ENCODE results near the gene DCDC2. TPM values are rescaled to one million over a fixed set of nuclear protein-coding genes. Genes with fewer than 3 reads are reported as not detected.

Gene DCDC2
- total RNA-seq, 1 experiment from 2014 or later, result 45.1 TPM

GRCh38 chr6:24344976-24345375, 12.9 kb downstream of the DCDC2 start:
- no TSS peak for BruUV-seq (replicated peaks)
- no peak for DNase-seq (ENCODE audit: low spot score)
- Histone ChIP-seq H3K9me3 (ENCODE audit: low read depth, low read length, poor library complexity, severe bottlenecking) (no peaks in the 10 kb centered on the region), H3K4me1 (ENCODE audit: insufficient read depth, low read length, poor library complexity, severe bottlenecking) (peaks cover 18% of the 10 kb centered on the region), H3K27ac (ENCODE audit: low read depth, low read length, poor library complexity, severe bottlenecking) (no peak overlapping the region), H3K36me3 (ENCODE audit: insufficient read depth, low read length, poor library complexity, severe bottlenecking) (peaks cover 34% of the 10 kb centered on the region), H3K27me3 (replicated peaks; ENCODE audit: insufficient read depth, low read depth, low read length, poor library complexity) (no peaks in the 10 kb centered on the region), H3K4me3 (ENCODE audit: low read depth, low read length, poor library complexity, severe bottlenecking) (no peak overlapping the region)
- POLR2A ChIA-PET (ENCODE audit: low non-redundant PET), result no interaction called here
- TF ChIP-seq EZH2 (IDR thresholded peaks at IDR 0.05; ENCODE audit: borderline replicate concordance, low read depth, low read length, poor library complexity, severe bottlenecking) (no peak), CTCF (conservative IDR thresholded peaks at IDR 0.05; ENCODE audit: low read depth, low read length) (no peak)
- intact Hi-C loops (cut with micrococcal nuclease; ENCODE audit: unreplicated experiment), result no loop called here
- CTCF ChIA-PET, result no interaction called here

- H3K27me3 ChIP-seq (replicated peaks; ENCODE audit: insufficient read depth, low read depth, low read length, poor library complexity), result no peaks in the 10 kb centered on the region
- POLR2A ChIA-PET (ENCODE audit: low non-redundant PET), result no interaction called here
- DNase-seq (ENCODE audit: low spot score), result no peak
- peaks cover 39% of the 10 kb centered on the region for H3K36me3 ChIP-seq (ENCODE audit: insufficient read depth, low read length, poor library complexity, severe bottlenecking)
- TF ChIP-seq EZH2 (IDR thresholded peaks at IDR 0.05; ENCODE audit: borderline replicate concordance, low read depth, low read length, poor library complexity, severe bottlenecking), result no peak
- no peak for TF ChIP-seq CTCF (conservative IDR thresholded peaks at IDR 0.05; ENCODE audit: low read depth, low read length)
- CTCF ChIA-PET, result no interaction called here
- H3K4me3 ChIP-seq (ENCODE audit: low read depth, low read length, poor library complexity, severe bottlenecking), result no peak overlapping the region
- no peak overlapping the region for H3K27ac ChIP-seq (ENCODE audit: low read depth, low read length, poor library complexity, severe bottlenecking)
- peaks cover 16% of the 10 kb centered on the region for H3K9me3 ChIP-seq (ENCODE audit: low read depth, low read length, poor library complexity, severe bottlenecking)
- BruUV-seq (replicated peaks), result no TSS peak
- peaks cover 7% of the 10 kb centered on the region for H3K4me1 ChIP-seq (ENCODE audit: insufficient read depth, low read length, poor library complexity, severe bottlenecking)
- intact Hi-C loops (cut with micrococcal nuclease; ENCODE audit: unreplicated experiment), result no loop called here
Measured at GRCh38 chr6:24340998-24341938, 16.6 kb downstream of the DCDC2 start.

- H3K4me3 ChIP-seq (ENCODE audit: low read depth, low read length, poor library complexity, severe bottlenecking), result no peak overlapping the region
- H3K36me3 ChIP-seq (ENCODE audit: insufficient read depth, low read length, poor library complexity, severe bottlenecking), result peaks cover 34% of the 10 kb centered on the region
- H3K27ac ChIP-seq (ENCODE audit: low read depth, low read length, poor library complexity, severe bottlenecking), result no peak overlapping the region
- no TSS peak for BruUV-seq (replicated peaks)
- intact Hi-C loops (cut with micrococcal nuclease; ENCODE audit: unreplicated experiment), result no loop called here
- ChIA-PET CTCF (no interaction called here), POLR2A (ENCODE audit: low non-redundant PET) (no interaction called here)
- H3K4me1 ChIP-seq (ENCODE audit: insufficient read depth, low read length, poor library complexity, severe bottlenecking), result peaks cover 8% of the 10 kb centered on the region
- peaks cover 16% of the 10 kb centered on the region for H3K9me3 ChIP-seq (ENCODE audit: low read depth, low read length, poor library complexity, severe bottlenecking)
- TF ChIP-seq EZH2 (IDR thresholded peaks at IDR 0.05; ENCODE audit: borderline replicate concordance, low read depth, low read length, poor library complexity, severe bottlenecking) (no peak), CTCF (conservative IDR thresholded peaks at IDR 0.05; ENCODE audit: low read depth, low read length) (no peak)
- H3K27me3 ChIP-seq (replicated peaks; ENCODE audit: insufficient read depth, low read depth, low read length, poor library complexity), result no peaks in the 10 kb centered on the region
- DNase-seq (ENCODE audit: low spot score), result no peak
Measured at GRCh38 chr6:24339932-24340331, 17.9 kb downstream of the DCDC2 start.
